ENCODE results near the gene GAPVD1.
"Not testable (repeated sequence)": the region's sequence is repeated elsewhere in the genome, so short reads cannot be mapped to it uniquely, and the experiment has no call there.

Gene GAPVD1

GRCh38 chr9:125374443-125375309 is 113.0 kb downstream of the GAPVD1 start:
- peak; percentile 63 for DNase-seq (ENCODE audit: low read depth)

GRCh38 chr9:125375820-125376219 is 114.2 kb downstream of the GAPVD1 start:
- DNase-seq (ENCODE audit: low read depth) = no peak

GRCh38 chr9:125376261-125377226 is 114.9 kb downstream of the GAPVD1 start:
- no peak for DNase-seq (ENCODE audit: low read depth)

GRCh38 chr9:125377584-125378250 is 116.1 kb downstream of the GAPVD1 start:
- DNase-seq (ENCODE audit: low read depth) = no peak

GRCh38 chr9:125378778-125379177 is 117.2 kb downstream of the GAPVD1 start:
- no peak for DNase-seq (ENCODE audit: low read depth)

- DNase-seq (ENCODE audit: low read depth) = no peak
These were observed 117.6 kb downstream of the GAPVD1 start for GRCh38 chr9:125379208-125379607.

- no peak for DNase-seq (ENCODE audit: low read depth)
These were observed 118.8 kb downstream of the GAPVD1 start for GRCh38 chr9:125380406-125380805.

GRCh38 chr9:125387861-125388524 is 126.4 kb downstream of the GAPVD1 start:
- no peak for DNase-seq (ENCODE audit: low read depth)

- DNase-seq (ENCODE audit: low read depth) = no peak
These were observed 127.4 kb downstream of the GAPVD1 start for GRCh38 chr9:125388978-125389377.

GRCh38 chr9:125391704-125392103 is 130.1 kb downstream of the GAPVD1 start:
- no peak for DNase-seq (ENCODE audit: low read depth)

GRCh38 chr9:125393426-125393825 is 131.8 kb downstream of the GAPVD1 start:
- DNase-seq (ENCODE audit: low read depth) = no peak

- no peak for DNase-seq (ENCODE audit: low read depth)
These were observed 135.2 kb downstream of the GAPVD1 start for GRCh38 chr9:125396799-125397198.

- DNase-seq (ENCODE audit: low read depth) = no peak
These were observed 136.1 kb downstream of the GAPVD1 start for GRCh38 chr9:125397736-125398135.

- DNase-seq (ENCODE audit: low read depth) = no peak
These were observed 136.6 kb downstream of the GAPVD1 start for GRCh38 chr9:125398243-125398642.

GRCh38 chr9:125399165-125399564 is 137.5 kb downstream of the GAPVD1 start:
- no peak for DNase-seq (ENCODE audit: low read depth)

- DNase-seq (ENCODE audit: low read depth) = no peak
These were observed 138.0 kb downstream of the GAPVD1 start for GRCh38 chr9:125399666-125400065.

GRCh38 chr9:125400232-125400631 is 138.6 kb downstream of the GAPVD1 start:
- not testable (repeated sequence) for DNase-seq (ENCODE audit: low read depth)

GRCh38 chr9:125400725-125401716 is 139.4 kb downstream of the GAPVD1 start:
- DNase-seq (ENCODE audit: low read depth) = no peak

- no peak for DNase-seq (ENCODE audit: low read depth)
These were observed 143.1 kb downstream of the GAPVD1 start for GRCh38 chr9:125404733-125405132.
